Measurements from ENCODE around the gene EYA4.

EYA4 gene

GRCh38 chr6:133225560-133225959 is 15.6 kb upstream of the EYA4 start:
- no peaks in the 10 kb centered on the region for H3K27me3 ChIP-seq (ENCODE audit: low read depth)
- in situ Hi-C loops (cut with MboI; ENCODE audit: low sequenced_read_pairs) = no loop called here

GRCh38 chr6:133227344-133227743 is 13.8 kb upstream of the EYA4 start:
- no peaks in the 10 kb centered on the region for H3K36me3 ChIP-seq (replicated peaks)
- no peak overlapping the region for H3K4me3 ChIP-seq
- H3K27me3 ChIP-seq (ENCODE audit: low read depth) = no peaks in the 10 kb centered on the region
- DNase-seq (ENCODE audit: low spot score in 2 of 2) = no peak
- peaks cover 6% of the 10 kb centered on the region for H3K4me1 ChIP-seq
- in situ Hi-C loops (cut with MboI; ENCODE audit: low sequenced_read_pairs) = no loop called here
- H3K9me3 ChIP-seq = no peaks in the 10 kb centered on the region; the same call in 1 of the 2 replicates

More at GRCh38 chr6:133225560-133225959, 15.6 kb upstream of the EYA4 start:
- H3K36me3 ChIP-seq (replicated peaks) = no peaks in the 10 kb centered on the region
- DNase-seq (ENCODE audit: low spot score in 2 of 2) = no peak
- H3K4me3 ChIP-seq = no peak overlapping the region
- peaks cover 4% of the 10 kb centered on the region for H3K4me1 ChIP-seq
- no peaks in the 10 kb centered on the region for H3K9me3 ChIP-seq

GRCh38 chr6:133230052-133230451 is 11.1 kb upstream of the EYA4 start:
- H3K9me3 ChIP-seq = peaks cover 3% of the 10 kb centered on the region; the same call in 1 of the 2 replicates
- no peaks in the 10 kb centered on the region for H3K36me3 ChIP-seq (replicated peaks)
- no peak for DNase-seq (ENCODE audit: low spot score in 2 of 2)
- no peak overlapping the region for H3K4me3 ChIP-seq
- no peaks in the 10 kb centered on the region for H3K27me3 ChIP-seq (ENCODE audit: low read depth)
- in situ Hi-C loops (cut with MboI; ENCODE audit: low sequenced_read_pairs) = no loop called here
- peaks cover 6% of the 10 kb centered on the region for H3K4me1 ChIP-seq

GRCh38 chr6:133235221-133235620 is 5.9 kb upstream of the EYA4 start:
- Histone ChIP-seq H3K27me3 (ENCODE audit: low read depth) (no peaks in the 10 kb centered on the region), H3K4me1 (peaks cover 2% of the 10 kb centered on the region; the same call in 1 of the 2 replicates), H3K9me3 (peaks cover 3% of the 10 kb centered on the region; the same call in 1 of the 2 replicates), H3K4me3 (no peak overlapping the region), H3K36me3 (replicated peaks) (no peaks in the 10 kb centered on the region)
- DNase-seq (ENCODE audit: low spot score in 2 of 2) = no peak
- in situ Hi-C loops (cut with MboI; ENCODE audit: low sequenced_read_pairs) = no loop called here

- Histone ChIP-seq H3K4me1 (peaks cover 2% of the 10 kb centered on the region; the same call in 1 of the 2 replicates), H3K36me3 (replicated peaks) (no peaks in the 10 kb centered on the region), H3K9me3 (peaks cover 3% of the 10 kb centered on the region; the same call in 1 of the 2 replicates), H3K27me3 (ENCODE audit: low read depth) (no peaks in the 10 kb centered on the region), H3K4me3 (no peak overlapping the region)
- no peak for DNase-seq (ENCODE audit: low spot score in 2 of 2)
- in situ Hi-C loops (cut with MboI; ENCODE audit: low sequenced_read_pairs) = no loop called here
These were observed 4.2 kb upstream of the EYA4 start for GRCh38 chr6:133236932-133237331.

GRCh38 chr6:133240511-133241085 is 559 bp upstream of the EYA4 start:
- peak; percentile 49 to 76 for DNase-seq (ENCODE audit: low spot score in 2 of 2)
- Histone ChIP-seq H3K4me1 (peaks cover 1% of the 10 kb centered on the region), H3K27me3 (ENCODE audit: low read depth) (no peaks in the 10 kb centered on the region), H3K4me3 (peak overlapping the region; percentile 55), H3K9me3 (no peaks in the 10 kb centered on the region), H3K36me3 (replicated peaks) (no peaks in the 10 kb centered on the region)
- in situ Hi-C loops (cut with MboI; ENCODE audit: low sequenced_read_pairs) = no loop called here

GRCh38 chr6:133241901-133242636 is 912 bp downstream of the EYA4 start:
- H3K4me3 ChIP-seq = peak overlapping the region; percentile 55
- DNase-seq (ENCODE audit: low spot score in 2 of 2) = peak in 1 of 2 experiments; percentile 56

GRCh38 chr6:133242637-133243585 is 1.8 kb downstream of the EYA4 start:
- Histone ChIP-seq H3K9me3 (no peaks in the 10 kb centered on the region), H3K4me3 (peak overlapping the region; percentile 55), H3K36me3 (replicated peaks) (no peaks in the 10 kb centered on the region), H3K4me1 (peaks cover 23% of the 10 kb centered on the region), H3K27me3 (ENCODE audit: low read depth) (no peaks in the 10 kb centered on the region)
- DNase-seq (ENCODE audit: low spot score in 2 of 2) = peak in 1 of 2 experiments; percentile 51
- in situ Hi-C loops (cut with MboI; ENCODE audit: low sequenced_read_pairs) = no loop called here

More at GRCh38 chr6:133241901-133242636, 912 bp downstream of the EYA4 start:
- in situ Hi-C loops (cut with MboI; ENCODE audit: low sequenced_read_pairs) = no loop called here
- Histone ChIP-seq H3K9me3 (no peaks in the 10 kb centered on the region), H3K27me3 (ENCODE audit: low read depth) (no peaks in the 10 kb centered on the region), H3K4me1 (peaks cover 16% of the 10 kb centered on the region), H3K36me3 (replicated peaks) (no peaks in the 10 kb centered on the region)

- Histone ChIP-seq H3K4me3 (peak overlapping the region; percentile 55), H3K36me3 (replicated peaks) (no peaks in the 10 kb centered on the region), H3K27me3 (ENCODE audit: low read depth) (no peaks in the 10 kb centered on the region), H3K9me3 (no peaks in the 10 kb centered on the region), H3K4me1 (peaks cover 29% of the 10 kb centered on the region)
- in situ Hi-C loops (cut with MboI; ENCODE audit: low sequenced_read_pairs) = no loop called here
- no peak for DNase-seq (ENCODE audit: low spot score in 2 of 2)
These were observed 2.7 kb downstream of the EYA4 start for GRCh38 chr6:133243723-133244305.

GRCh38 chr6:133244519-133244918 is 3.4 kb downstream of the EYA4 start:
- Histone ChIP-seq H3K36me3 (replicated peaks) (no peaks in the 10 kb centered on the region), H3K4me1 (peaks cover 35% of the 10 kb centered on the region), H3K27me3 (ENCODE audit: low read depth) (no peaks in the 10 kb centered on the region), H3K4me3 (no peak overlapping the region; the same call in 1 of the 2 replicates), H3K9me3 (no peaks in the 10 kb centered on the region)
- no peak for DNase-seq (ENCODE audit: low spot score in 2 of 2)
- in situ Hi-C loops (cut with MboI; ENCODE audit: low sequenced_read_pairs) = no loop called here

- Histone ChIP-seq H3K4me3 (no peak overlapping the region), H3K36me3 (replicated peaks) (no peaks in the 10 kb centered on the region), H3K27me3 (ENCODE audit: low read depth) (no peaks in the 10 kb centered on the region), H3K4me1 (peaks cover 37% of the 10 kb centered on the region), H3K9me3 (no peaks in the 10 kb centered on the region)
- DNase-seq (ENCODE audit: low spot score in 2 of 2) = no peak
- in situ Hi-C loops (cut with MboI; ENCODE audit: low sequenced_read_pairs) = no loop called here
These were observed 3.9 kb downstream of the EYA4 start for GRCh38 chr6:133245007-133245406.

- H3K36me3 ChIP-seq (replicated peaks) = no peaks in the 10 kb centered on the region
- peaks cover 37% of the 10 kb centered on the region for H3K4me1 ChIP-seq
- no peaks in the 10 kb centered on the region for H3K9me3 ChIP-seq
- DNase-seq (ENCODE audit: low spot score in 2 of 2) = no peak
- no peaks in the 10 kb centered on the region for H3K27me3 ChIP-seq (ENCODE audit: low read depth)
- H3K4me3 ChIP-seq = no peak overlapping the region
- in situ Hi-C loops (cut with MboI; ENCODE audit: low sequenced_read_pairs) = no loop called here
These were observed 4.3 kb downstream of the EYA4 start for GRCh38 chr6:133245422-133245903.

- in situ Hi-C loops (cut with MboI; ENCODE audit: low sequenced_read_pairs) = no loop called here
These were observed 6.4 kb downstream of the EYA4 start for GRCh38 chr6:133247581-133247980.

More at GRCh38 chr6:133247581-133247980, 6.4 kb downstream of the EYA4 start:
- H3K36me3 ChIP-seq (replicated peaks) = no peaks in the 10 kb centered on the region
- H3K9me3 ChIP-seq = no peaks in the 10 kb centered on the region
- H3K4me3 ChIP-seq = no peak overlapping the region
- no peaks in the 10 kb centered on the region for H3K27me3 ChIP-seq (ENCODE audit: low read depth)
- H3K4me1 ChIP-seq = peaks cover 37% of the 10 kb centered on the region
- peak in 1 of 2 experiments; percentile 17 for DNase-seq (ENCODE audit: low spot score in 2 of 2)
